GM21367 (cell line): ENCODE data around the gene RNF166.

Experiments used
- ATAC-seq: cut with Tn5 transposase; IDR thresholded peaks from one replicate; pipeline ENCODE4 v1.9.1; 2021; ENCODE audit not compliant: unreplicated experiment

RNF166 gene

GRCh38 chr16:88711750-88712340, 5.6 kb upstream of the RNF166 start:
- ATAC-seq: no peak

DNA sequence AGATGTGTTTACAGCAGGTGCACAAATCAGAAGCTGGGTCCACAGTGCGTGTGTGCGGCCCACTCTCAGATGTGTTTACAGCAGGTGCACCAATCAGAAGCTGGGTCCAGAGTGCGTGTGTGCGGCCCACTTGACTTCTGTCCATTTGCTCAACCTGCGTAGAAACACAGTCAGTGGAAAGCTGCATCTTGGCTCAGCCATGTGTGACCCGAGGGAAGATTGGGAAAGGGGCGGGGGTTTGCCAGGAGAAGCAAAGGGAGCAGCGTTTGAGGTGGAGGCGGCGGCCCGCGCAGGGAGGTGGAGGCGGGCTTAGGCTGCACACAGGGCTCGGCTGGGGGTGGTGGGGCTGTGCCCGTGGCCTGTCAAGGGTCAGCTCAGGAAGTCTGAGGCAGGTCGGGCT, 4.3 kb upstream of the RNF166 start:
- ATAC-seq: no peak

DNA sequence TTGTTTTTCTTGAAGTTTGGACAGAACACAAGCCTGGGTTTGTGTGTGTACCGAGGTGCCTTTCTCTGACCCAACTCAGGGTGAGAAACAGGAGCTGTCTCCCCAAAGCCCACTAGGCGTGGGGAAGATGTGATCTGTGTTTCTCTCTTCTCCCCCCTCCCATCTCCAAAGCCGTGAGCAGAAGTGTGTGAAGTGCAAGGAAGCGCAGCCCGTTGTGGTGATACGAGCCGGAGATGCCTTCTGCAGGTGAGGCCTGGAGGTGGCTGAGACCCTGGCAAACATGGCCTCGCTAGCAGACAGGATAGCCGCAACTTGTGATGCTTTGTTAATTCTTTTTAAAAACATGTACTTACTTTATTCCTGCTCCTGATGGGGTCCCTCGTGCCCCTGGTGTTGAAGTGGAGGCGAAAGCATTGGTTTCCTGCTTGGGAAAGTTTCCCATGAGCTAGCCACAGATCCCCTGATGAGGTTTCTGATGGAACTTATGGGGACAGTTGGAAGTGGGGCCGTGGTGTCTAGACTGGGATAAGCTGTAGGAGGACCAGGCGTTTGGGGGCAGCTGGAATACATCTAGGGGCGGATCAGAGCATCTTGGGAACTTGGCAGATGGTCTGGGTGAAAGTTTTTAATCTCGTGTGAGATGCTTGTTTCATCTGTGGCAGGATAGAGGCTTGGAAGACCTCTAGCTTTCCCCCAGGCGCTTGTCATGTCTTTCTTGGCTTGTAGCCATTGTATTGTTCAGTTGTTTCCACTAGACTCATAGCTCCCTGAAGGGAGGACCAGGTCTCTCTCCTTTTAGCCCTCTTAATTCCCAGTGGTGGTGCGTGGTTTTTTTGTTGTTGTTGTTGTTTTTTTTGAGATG, 988 bp upstream of the RNF166 start:
- ATAC-seq: no peak

- ATAC-seq: peak; percentile 6
These were observed 393 bp downstream of the RNF166 start for GRCh38 chr16:88705801-88706228.

- ATAC-seq: no peak
These were observed 1.0 kb downstream of the RNF166 start for GRCh38 chr16:88705076-88705684.

- no peak for ATAC-seq
These were observed 2.5 kb downstream of the RNF166 start for GRCh38 chr16:88703486-88704309.

- ATAC-seq: no peak
These were observed 3.6 kb downstream of the RNF166 start for GRCh38 chr16:88702371-88703210.

GRCh38 chr16:88701581-88702370, 4.4 kb downstream of the RNF166 start:
- no peak for ATAC-seq

GRCh38 chr16:88700636-88701482, 5.3 kb downstream of the RNF166 start:
- peak; percentile 41 for ATAC-seq

DNA sequence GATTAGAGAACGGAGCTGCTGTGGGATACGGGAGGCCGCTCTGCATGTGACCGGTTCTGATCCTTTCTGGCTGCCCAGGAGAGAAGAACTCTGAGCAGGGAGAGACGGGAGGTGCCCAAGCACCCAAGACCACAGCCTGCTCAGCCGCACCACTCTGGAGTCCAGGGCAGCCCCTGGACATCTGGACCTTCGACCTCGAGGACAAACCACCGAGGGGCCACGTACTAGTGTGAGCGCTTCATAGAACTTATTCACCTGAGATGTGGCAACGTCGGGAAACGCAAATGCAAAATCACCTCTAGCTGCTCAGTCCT, 5.9 kb downstream of the RNF166 start:
- no peak for ATAC-seq

GRCh38 chr16:88699180-88699579, 7.0 kb downstream of the RNF166 start:
- ATAC-seq: no peak

GRCh38 chr16:88698646-88699045, 7.6 kb downstream of the RNF166 start:
- no peak for ATAC-seq

GRCh38 chr16:88697831-88698615, 8.2 kb downstream of the RNF166 start:
- ATAC-seq: no peak

DNA sequence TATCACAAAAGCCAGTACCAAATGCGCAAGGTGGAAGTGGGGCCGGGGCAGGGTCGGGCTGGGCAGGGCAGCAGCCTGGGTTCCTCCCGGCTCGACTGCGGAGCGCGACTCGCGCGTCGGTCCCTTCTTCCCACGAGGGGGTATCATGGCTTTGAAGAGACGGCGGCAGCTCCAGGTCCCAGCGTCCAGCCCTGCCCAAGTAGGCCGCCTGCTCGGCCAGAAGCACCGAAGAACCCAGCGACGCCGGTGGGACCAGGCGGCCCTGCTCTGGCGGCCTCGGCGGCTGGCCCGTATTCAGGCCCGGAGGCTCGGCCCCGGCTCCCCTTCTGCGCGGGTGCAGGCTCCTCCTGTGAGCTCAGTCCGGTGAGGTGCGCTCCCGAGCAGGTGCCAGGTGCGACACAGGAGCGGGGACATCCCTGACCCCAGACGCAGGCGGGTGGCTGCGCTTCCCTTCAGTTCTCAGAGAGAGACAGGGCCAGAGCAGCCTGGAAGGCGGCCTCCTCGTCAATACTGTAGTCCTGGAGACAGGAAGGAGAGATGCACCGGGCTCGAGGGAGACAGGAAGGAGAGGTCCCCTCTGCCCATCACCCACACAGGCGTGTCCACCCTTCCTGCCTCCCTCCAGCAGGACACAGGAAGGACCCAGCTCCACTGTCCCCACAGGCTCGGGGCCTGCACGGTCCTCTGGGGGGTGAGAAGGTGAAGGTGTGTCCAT, 8.9 kb downstream of the RNF166 start:
- no peak for ATAC-seq

DNA sequence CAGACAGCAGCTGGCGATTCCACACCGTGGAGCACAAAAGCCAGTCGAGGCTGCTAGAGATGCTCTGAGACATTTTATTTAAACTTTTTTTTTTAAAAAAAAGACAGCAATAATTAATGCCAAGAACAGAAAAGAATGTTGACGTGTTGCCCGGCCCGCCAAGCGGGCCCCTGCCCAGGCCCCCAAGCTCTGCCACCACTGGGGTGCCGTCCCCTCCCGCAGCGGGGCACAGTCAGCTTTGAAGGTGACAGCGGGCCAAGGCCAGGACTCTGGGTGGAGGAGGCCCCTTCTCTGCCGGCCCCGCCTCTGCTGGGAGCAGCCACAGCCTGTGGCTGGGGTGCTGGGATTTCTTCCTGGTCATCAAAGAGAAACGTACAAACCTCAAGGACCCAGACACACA, 9.8 kb downstream of the RNF166 start:
- no peak for ATAC-seq

- no peak for ATAC-seq
These were observed 10.5 kb downstream of the RNF166 start for GRCh38 chr16:88695753-88696152.

DNA sequence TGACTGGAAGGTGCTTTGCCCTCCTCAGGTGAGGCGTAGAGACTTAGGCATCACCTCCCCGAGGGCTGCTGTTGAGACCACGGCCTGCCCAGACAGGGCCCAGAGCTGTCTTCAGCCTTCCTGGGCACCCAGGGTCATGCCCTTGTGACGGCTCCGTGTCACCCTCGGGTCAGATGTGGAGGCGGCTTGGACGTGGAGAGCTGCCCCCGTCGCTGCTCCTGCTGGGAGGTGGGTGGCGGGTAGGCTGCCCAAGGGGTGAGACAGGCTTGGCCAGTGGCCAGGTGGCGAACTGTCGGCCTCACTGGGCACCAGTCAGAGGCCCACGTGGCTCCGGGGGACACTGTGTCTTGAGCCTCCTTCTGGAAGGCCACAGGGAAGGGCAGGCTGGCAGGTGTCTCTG, 11.0 kb downstream of the RNF166 start:
- ATAC-seq: no peak
